HG02870 (cell line): ENCODE data around the gene DIP2A.
"Not testable (repeated sequence)": the region's sequence is repeated elsewhere in the genome, so short reads cannot be mapped to it uniquely, and the experiment has no call there.

ENCODE experiments used
- ATAC-seq: cut with Tn5 transposase; IDR thresholded peaks from one replicate; pipeline ENCODE4 v1.9.1; 2021; ENCODE audit warnings: mild to moderate bottlenecking, moderate library complexity; ENCODE audit not compliant: unreplicated experiment

DIP2A gene

DNA sequence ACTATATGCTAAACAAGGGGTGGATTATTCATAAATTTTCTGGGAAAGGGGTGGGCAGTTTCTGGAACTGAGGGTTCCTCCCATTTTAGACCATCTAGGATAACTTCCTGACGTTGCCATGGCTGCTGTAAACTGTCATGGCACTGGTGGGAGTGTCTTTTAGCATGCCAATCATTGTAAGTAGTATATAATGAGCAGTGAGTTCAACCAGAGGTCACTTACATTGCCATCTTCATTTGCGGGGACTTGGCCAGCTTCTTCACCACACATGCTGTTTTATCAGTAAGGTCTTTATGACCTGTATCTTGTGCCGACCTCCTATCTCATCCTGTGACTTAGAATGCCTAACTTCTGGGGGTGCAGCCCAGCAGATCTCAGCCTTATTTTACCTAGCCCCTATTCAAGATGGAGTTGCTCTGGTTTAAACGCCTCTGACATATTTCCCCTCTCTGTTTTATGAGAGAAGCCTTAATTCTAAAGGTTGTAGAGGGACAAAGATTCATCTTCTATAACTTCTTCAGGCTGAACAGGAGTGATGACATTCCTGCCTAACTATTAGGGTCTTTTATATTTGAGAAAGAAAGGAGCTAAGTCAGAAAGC, 60.4 kb downstream of the DIP2A start:
- ATAC-seq = no peak

- ATAC-seq = not testable (repeated sequence)
Observed at GRCh38 chr21:46527393-46527792, 68.7 kb downstream of the DIP2A start.

DNA sequence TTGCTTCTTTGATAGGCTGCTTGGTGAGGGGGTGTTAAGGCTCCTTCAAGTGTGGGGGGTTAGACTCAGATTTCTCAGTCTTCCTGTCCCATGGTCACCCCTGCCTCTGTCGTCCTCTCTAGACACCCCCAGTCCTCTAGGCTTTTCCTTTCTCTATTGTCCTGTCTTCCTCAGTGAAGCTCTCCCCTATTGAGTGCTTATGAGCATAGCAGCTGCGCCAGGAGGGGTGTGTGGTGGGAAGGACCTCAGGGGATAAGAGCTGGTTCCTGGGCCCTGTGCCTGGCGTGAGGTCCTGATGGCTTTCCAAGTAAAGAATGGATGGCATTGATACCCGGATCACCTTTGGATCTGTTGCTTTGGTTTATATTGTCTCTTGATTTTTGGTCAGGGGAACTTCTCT, 69.1 kb downstream of the DIP2A start:
- ATAC-seq = no peak

DNA sequence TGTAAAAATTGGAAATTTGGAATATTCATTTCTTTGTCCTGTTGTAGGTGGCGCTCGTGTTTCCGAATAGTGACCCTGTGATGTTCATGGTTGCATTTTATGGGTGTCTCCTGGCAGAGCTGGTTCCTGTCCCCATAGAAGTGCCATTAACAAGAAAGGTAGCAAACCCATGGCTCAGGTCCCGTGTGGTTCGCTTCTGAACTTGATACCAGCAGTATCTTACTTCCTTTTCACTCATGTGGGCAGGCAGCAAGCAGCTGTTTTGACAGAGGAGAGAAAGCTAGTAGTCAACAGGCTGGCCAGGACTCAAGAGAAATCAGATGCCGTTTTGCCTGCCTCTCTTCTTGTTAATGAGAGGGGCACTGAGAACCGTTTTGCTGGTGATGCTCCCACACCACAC, 73.4 kb downstream of the DIP2A start:
- ATAC-seq = no peak

DNA sequence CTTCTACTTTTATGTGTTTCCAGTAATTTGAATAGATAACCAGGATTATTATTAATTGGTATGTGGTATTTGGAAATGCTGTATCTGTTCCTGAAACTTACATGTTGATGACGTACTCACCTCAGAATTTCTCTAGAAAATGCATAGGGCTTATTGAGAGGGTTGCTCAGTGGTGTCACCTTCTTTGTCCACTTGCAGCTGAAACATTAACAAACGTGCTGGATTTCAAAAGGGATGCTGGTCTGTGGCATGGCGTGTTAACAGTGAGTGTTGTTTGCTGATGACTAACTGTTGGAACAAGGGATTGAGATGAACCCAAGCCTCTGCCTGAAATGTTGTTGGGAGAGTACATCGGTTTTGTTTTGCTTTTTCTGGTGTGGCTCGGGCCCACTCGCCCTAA, 78.3 kb downstream of the DIP2A start:
- no peak for ATAC-seq

- ATAC-seq = no peak
Observed at GRCh38 chr21:46538262-46538661, 79.6 kb downstream of the DIP2A start.

DNA sequence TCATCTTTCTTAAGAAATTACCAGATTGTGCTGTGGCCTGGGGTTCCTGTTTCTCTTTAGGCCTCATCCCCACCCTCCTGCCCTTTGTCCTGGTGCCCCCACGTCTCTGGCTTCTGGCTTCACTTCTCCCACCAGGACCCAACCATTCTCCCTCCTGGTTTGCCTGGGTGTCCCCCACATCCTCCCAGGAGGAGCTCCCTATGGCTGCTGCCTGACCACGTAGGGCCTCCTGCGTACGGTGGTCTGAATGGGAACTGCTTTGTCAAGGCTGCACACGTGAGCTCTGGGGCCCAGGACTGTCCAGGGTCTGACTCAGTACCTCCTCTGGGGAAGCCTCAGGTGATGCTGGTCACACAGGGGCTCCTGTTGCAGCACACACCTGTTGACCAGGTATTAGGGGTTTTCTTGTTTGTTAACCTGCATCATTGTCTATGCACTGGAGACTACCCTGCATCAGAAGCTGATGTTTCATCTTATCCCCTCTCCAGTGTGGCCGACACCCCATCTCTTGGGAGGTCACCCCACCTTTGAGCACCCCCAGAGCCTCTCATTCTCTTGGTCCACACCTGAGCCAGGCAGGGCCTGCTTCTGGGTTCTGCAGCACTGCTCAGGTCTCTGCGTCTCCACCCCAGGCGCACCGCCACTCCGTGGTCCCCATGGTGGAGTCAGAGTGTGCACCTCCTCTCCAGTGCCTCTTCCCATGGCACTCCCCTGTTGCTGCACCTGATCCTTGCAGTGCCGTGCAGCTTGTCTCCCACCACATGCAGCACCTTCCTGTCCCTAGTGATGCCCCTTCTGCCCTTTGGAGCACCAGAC, 80.4 kb downstream of the DIP2A start:
- ATAC-seq = no peak

DNA sequence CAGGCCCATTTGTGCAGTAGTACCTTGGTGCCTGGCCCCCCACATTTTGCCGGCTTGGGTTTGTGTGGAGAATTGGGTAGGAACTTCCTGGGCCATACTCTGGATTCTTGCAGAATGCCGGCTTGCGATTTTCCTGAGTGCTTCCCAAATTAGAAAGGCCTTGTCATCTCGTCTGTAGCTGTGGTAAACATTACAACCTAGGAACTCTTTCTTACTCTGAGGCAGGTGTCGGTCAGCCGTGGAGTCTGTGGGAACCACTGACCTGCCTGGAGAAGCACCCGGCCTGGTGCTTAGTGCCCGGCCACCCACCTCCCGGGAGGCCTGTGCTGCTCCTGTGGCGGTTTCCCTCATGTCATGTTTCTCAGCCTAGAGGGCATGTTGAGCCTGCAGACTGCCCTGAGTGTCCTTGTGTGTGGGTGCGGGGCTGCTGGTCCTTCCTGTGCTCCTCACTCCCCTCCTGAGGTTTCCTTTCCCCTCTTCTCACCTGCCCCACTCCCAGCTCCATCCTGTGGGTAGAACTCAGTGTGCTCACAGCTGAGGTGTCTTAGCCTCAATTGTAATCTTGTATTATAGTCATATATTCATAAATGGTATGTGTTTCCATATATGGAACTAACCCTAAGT, 81.5 kb downstream of the DIP2A start:
- no peak for ATAC-seq

- no peak for ATAC-seq
Observed at GRCh38 chr21:46542588-46543124, 84.0 kb downstream of the DIP2A start.

GRCh38 chr21:46543306-46543705, 84.6 kb downstream of the DIP2A start:
- ATAC-seq = no peak

DNA sequence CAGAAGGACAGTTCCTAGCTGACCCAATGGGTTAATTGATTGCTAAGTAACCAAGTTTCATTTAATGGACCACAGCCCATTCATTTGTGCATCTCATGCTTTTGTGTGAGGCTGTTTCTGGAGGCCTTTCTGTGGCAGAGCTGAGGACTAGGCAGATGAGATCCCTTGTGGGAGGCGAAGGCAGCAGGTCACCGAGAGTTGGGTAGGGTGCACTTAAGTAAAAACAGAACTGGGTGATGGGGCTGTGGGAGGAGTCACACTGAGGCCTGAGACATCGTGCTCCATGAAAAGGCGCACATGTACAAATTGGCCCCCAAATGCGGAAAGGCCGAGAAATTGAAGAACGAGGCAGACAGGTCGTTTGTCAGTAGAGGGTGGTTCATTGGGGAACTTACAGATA, 85.3 kb downstream of the DIP2A start:
- no peak for ATAC-seq

- ATAC-seq = no peak
Observed at GRCh38 chr21:46544824-46545223, 86.1 kb downstream of the DIP2A start.

DNA sequence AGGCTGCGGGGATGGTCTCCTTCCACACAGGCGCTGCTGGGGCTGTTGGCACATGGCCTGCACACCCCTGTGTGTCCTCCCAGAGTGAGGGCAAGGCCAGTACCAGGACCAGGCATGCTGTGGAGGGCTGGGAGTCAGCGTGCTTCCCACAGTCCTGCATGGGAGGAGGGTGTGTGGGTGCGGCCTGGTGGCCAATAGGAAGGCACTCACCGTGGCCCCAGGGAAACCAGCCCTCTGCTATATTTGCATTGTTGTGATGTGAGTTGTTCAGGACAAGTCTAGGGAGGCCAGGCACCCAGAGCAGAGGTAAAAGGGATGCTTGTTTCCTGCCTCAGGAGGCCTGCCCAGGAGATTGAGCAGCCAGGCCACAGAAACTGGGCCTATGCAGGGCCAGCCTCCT, 86.7 kb downstream of the DIP2A start:
- ATAC-seq = no peak

DNA sequence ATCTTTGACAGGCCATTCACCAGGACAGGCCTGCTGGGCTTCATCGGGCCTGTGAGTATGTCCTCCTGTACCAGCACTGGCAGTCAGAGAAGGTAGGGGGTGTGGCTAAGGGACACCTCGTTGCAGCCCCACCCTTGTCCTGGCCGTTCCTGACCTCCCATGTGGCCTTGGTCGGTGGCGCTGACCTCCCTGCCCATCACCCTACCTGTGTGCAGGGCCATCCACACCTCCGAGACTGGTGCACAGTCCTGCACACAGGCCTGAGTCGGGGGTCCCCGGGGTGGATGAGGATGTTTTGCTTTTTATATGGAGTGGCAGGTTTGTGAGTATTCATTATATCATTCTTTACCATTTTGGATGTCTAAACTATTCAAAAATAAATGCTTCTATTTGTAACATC, 87.2 kb downstream of the DIP2A start:
- ATAC-seq = no peak

DNA sequence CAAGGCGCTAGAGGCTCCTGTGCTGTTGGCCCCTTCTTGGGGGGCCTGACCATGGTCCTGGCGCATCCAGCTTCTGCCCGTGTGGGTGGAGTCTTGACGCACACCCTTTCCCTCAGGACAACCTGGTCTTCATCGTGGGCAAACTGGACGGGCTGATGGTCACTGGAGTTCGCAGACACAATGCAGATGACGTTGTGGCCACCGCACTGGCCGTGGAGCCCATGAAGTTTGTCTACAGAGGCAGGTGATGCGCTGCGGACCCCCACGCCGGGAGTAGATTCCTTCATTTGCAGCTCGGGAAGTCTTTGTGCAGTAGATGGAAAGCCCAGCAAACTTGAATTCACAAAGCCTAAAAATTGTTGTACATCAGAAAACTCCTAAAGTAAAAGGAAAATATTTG, 88.1 kb downstream of the DIP2A start:
- no peak for ATAC-seq

DNA sequence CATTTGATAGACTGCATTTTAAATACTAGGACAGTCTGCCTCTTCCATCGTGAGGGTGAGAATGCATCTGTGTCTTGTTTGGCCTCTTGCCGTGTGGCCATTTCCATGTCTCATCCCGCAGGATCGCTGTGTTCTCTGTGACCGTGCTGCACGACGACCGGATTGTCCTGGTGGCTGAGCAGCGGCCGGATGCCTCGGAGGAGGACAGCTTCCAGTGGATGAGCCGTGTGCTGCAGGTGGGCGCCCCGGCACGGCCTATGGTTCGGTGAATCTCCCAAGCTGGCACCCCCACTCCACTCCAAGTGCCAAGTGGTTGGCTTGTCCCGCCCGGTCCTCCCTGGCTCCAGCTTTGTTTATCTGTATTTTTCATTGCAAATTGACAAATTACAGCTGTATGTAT, 91.0 kb downstream of the DIP2A start:
- no peak for ATAC-seq

DNA sequence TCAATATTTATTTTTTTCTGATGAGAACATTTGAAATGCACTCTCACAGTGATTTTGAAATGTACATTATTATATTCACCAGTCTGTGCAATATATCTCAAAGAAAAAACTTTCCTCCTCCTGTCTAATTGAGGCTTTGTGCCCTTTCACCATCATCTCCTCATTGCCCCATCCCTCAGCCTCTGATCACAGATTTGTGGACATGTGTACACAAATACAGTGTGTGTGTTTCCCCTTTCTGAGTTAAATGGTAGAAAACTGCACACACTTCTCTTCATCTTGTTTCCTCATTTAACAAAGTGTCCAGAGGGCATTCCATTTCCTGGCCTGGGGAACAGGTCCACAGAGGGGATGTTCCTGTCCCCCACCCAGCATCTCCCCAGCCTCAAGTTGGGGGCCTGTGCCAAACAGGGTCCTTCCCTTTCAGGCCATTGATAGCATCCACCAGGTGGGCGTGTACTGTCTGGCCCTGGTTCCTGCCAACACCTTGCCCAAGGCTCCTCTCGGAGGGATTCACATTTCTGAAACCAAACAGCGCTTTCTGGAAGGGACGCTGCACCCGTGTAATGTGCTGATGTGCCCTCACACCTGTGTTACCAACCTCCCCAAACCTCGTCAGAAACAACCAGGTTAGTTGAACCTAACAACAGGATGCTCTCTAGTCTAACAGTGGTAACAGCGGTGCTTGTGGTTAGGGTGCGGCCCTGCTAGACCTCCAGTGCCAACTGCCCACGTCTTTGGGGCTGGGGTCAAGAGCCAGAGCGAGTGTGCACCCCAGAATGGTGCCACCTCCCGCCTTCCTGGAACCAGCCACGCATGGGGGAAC, 91.6 kb downstream of the DIP2A start:
- no peak for ATAC-seq

- ATAC-seq = no peak
Observed at GRCh38 chr21:46551636-46552241, 93.0 kb downstream of the DIP2A start.

DNA sequence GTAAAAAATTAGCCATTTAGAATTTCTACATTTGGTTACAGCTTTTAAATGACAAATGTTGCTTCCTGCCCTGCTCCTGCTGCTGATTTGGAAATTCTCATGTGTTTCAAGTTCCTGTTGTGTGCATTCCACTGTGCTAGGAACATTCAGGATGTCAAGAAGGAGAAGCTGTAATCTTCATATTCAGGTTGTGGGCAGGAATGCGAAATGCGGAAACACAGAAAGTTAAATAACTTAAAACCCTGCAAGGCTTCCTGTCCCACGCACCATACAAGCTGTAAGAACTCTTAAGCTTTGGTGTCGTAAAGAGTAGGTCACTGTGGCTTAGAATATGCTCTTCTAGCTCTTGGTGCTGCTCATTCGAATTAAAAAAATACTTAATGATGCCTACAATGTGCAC, 93.6 kb downstream of the DIP2A start:
- no peak for ATAC-seq

- ATAC-seq = no peak
Observed at GRCh38 chr21:46552865-46553379, 94.2 kb downstream of the DIP2A start.
